Adipocyte (in vitro differentiated cells): ENCODE measurements around the gene OAS3.
"Not testable (repeated sequence)": the region's sequence is repeated elsewhere in the genome, so short reads cannot be mapped to it uniquely, and the experiment has no call there.

Experiments used
- DNase-seq: peaks from one replicate; pipeline ENCODE4 v3.0.0-alpha.2; 2015; ENCODE audit warnings: low read depth
- H3K27me3 ChIP-seq: replicated peaks from 2 replicates; pipeline ENCODE4 v1.7.0; 2013; ENCODE audit warnings: mild to moderate bottlenecking, low read length, moderate library complexity; ENCODE audit not compliant: control insufficient read depth, insufficient read depth
- H3K36me3 ChIP-seq: 2 replicates; pipeline ENCODE4 v1.7.0; 2013; ENCODE audit warnings: low read length, mild to moderate bottlenecking, moderate library complexity; ENCODE audit not compliant: control insufficient read depth, insufficient read depth, severe bottlenecking
- H3K4me1 ChIP-seq: 2 replicates; pipeline ENCODE4 v1.7.0; 2013; ENCODE audit warnings: mild to moderate bottlenecking, low read length, moderate library complexity; ENCODE audit not compliant: control insufficient read depth, insufficient read depth
- H3K4me3 ChIP-seq: 2 replicates; pipeline ENCODE4 v1.7.0; 2013; ENCODE audit warnings: mild to moderate bottlenecking, low read length, moderate library complexity
- H3K9ac ChIP-seq: 2 replicates; pipeline ENCODE4 v1.7.0; 2013; ENCODE audit warnings: mild to moderate bottlenecking, low read length, moderate library complexity
- H3K9me3 ChIP-seq: 2 replicates; pipeline ENCODE4 v1.7.0; 2013; ENCODE audit warnings: mild to moderate bottlenecking, low read length, moderate library complexity; ENCODE audit not compliant: control insufficient read depth

Gene OAS3

DNA sequence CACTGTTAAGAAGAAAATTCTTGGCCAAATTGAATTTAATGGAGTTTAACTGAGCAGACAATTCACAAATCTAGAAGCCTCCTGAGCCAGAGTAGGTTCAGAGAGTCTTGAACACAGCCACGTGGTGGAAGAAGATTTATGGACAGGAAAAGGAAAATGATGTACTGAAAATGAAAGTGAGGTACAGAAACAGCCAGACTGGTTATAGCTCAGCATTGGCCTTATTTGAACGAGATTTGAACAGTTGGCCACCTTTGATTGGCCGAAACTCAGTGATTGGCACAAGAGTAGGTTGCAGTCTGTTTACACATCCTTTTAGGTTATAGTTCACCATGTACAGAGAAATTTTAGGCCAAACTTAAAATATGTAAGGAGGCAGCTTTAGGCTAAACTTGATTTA lies 50.0 kb downstream of the OAS3 start:
- Histone ChIP-seq H3K4me3 (no peak overlapping the region), H3K36me3 (no peaks in the 10 kb centered on the region), H3K27me3 (no peaks in the 10 kb centered on the region), H3K9ac (no peak overlapping the region), H3K9me3 (peaks cover 7% of the 10 kb centered on the region), H3K4me1 (no peaks in the 10 kb centered on the region)
- no peak for DNase-seq

DNA sequence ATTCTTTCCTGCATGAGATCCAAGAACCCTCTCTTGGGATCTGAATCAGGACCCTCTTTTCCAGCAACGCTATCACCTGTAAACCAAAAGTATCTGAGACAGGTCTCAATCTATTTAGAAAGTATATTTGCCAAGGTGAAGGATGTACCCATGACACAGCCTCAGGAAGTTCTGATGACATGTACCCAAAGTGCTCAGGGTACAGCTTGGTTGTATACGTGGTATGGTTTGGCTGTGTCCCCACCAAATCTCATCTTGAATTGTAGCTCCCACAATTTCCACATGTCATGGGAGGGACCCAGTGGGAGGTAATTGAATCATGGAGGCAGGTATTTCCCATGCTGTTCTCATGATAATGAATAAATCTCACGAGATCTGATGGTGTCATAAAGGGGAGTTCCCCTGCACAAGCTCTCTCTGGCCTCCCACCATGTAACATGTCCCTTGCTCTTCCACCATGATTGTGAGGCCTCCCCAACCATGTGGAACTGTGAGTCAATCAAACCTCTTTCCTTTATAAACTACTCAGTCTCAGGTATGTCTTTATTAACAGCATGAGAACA lies 50.6 kb downstream of the OAS3 start:
- not testable (repeated sequence) for H3K9me3 ChIP-seq, H3K36me3 ChIP-seq, DNase-seq, H3K9ac ChIP-seq, H3K4me3 ChIP-seq, H3K4me1 ChIP-seq, H3K27me3 ChIP-seq

DNA sequence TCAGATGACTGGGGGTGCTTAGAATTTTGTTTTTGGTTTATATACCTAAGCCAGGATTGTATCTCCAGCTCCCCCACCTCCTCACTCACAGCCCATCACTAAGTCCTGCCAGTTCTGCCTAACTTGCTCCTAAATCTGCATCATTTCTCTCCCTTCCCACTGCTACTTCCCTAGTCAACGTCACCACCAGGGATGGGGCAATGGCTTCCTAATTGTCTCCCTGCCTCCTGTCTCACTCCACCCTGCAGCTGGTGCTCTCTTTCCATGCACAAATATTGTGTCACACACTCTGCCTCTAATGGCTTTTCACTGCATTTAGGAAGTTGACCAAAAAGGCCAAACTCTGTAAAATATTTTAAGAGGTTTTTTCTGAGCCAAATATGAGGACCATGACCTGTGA lies 51.5 kb downstream of the OAS3 start:
- Histone ChIP-seq H3K4me3 (no peak overlapping the region), H3K9me3 (peaks cover 2% of the 10 kb centered on the region)

DNA sequence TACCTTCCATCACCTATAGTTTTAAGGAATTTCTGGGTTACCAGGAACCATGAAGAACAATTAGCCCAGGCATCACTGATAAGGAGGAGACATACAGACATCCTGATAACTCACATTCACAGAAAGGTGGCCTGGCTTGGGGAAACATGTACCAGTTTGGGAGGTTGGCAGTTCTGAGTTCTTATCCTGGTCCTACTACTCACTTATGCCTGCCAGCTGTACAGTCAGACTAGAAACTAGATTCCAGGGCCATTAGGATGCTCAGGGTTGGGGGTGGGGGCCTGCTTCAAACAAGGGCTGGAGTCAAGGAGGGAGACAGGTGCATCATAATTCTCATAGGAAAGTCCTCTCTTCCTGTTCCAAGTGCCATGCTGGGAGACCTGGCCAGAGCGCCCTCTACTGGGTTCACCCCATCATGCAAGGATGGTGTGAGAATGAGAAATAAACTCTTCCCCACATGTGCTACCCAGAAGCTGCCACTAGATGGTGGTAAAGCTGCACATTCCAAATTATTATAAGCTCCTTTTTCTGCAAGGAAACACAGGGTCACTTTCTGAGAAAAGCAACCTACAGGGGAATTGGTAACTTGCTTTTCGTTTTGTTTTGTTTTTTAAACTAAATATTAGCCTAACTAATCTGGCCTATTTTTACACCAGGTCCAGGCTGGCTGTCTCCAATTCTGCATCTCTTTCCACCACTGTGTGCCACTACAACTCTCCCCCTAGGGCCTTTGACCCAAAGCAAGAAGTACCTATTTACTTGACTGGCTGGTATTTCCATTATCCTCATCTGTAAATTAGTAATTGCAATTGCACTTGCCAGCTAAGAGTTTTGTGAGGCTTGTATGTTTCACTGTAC lies 54.5 kb downstream of the OAS3 start:
- Histone ChIP-seq H3K36me3 (peaks cover 7% of the 10 kb centered on the region), H3K4me3 (no peak overlapping the region), H3K9ac (no peak overlapping the region)

More for the DNA sequence above, 51.5 kb downstream of the OAS3 start:
- no peak for DNase-seq
- no peaks in the 10 kb centered on the region for H3K27me3 ChIP-seq
- no peaks in the 10 kb centered on the region for H3K4me1 ChIP-seq
- no peak overlapping the region for H3K9ac ChIP-seq
- no peaks in the 10 kb centered on the region for H3K36me3 ChIP-seq

DNA sequence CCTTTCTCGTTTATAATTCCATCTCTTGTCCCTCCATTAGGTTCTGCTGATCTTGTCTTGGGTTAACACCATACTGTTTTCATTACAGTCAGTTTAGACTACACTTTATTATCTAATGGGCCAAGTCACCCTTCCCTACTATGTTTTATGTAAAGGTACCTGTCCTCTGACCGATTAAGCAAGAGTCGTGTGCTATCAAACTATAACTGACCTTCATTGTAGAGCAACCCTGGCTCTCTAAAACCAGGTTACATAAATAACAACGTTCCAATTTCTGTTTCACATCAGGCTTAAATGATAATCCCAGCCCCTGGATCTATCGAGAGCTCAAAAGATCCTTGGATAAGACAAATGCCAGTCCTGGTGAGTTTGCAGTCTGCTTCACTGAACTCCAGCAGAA lies 56.7 kb downstream of the OAS3 start:
- no peak overlapping the region for H3K4me3 ChIP-seq
- DNase-seq = no peak

More for the DNA sequence above, 54.5 kb downstream of the OAS3 start:
- Histone ChIP-seq H3K9me3 (no peaks in the 10 kb centered on the region), H3K27me3 (no peaks in the 10 kb centered on the region), H3K4me1 (no peaks in the 10 kb centered on the region)
- DNase-seq = peak; percentile 76

DNA sequence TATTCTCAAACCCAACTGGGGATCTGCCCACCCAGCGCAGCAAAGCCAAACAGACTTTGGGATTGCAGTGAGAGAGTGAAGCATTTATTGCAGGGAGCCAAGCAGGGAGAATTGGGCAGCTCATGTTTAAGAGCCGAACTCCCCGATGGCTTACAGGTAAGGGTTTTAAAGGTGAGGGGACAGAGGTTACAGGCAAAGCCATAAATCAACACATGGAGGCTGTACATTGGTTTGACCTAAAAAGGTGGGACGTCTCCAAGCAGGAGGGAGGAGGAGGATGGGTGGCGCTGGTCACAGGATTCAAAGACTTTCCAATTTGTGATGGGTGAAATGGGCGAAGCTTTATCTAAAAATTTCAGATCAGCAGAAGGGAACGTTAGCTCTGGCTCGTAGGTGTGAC lies 58.2 kb downstream of the OAS3 start:
- DNase-seq = no peak
- Histone ChIP-seq H3K27me3 (no peaks in the 10 kb centered on the region), H3K4me1 (no peaks in the 10 kb centered on the region), H3K4me3 (no peak overlapping the region), H3K9ac (no peak overlapping the region), H3K9me3 (peaks cover 7% of the 10 kb centered on the region), H3K36me3 (peaks cover 7% of the 10 kb centered on the region)

More for the DNA sequence above, 56.7 kb downstream of the OAS3 start:
- peaks cover 7% of the 10 kb centered on the region for H3K9me3 ChIP-seq
- no peaks in the 10 kb centered on the region for H3K27me3 ChIP-seq
- no peaks in the 10 kb centered on the region for H3K4me1 ChIP-seq
- H3K9ac ChIP-seq = no peak overlapping the region
- H3K36me3 ChIP-seq = peaks cover 7% of the 10 kb centered on the region

DNA sequence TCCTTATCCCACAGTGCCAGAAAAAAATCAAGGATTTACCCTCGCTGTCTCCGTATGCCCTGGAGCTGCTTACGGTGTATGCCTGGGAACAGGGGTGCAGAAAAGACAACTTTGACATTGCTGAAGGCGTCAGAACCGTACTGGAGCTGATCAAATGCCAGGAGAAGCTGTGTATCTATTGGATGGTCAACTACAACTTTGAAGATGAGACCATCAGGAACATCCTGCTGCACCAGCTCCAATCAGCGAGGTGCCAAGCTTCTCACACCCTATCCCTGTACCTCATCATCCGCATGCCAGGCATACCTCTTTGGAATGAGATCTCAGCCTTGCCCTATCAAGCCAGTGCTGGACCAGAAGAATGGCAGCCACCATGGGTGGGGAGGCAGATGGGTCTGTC lies 59.2 kb downstream of the OAS3 start:
- Histone ChIP-seq H3K4me1 (no peaks in the 10 kb centered on the region), H3K36me3 (peaks cover 7% of the 10 kb centered on the region), H3K27me3 (no peaks in the 10 kb centered on the region), H3K4me3 (no peak overlapping the region), H3K9me3 (peaks cover 7% of the 10 kb centered on the region), H3K9ac (no peak overlapping the region)
- no peak for DNase-seq

DNA sequence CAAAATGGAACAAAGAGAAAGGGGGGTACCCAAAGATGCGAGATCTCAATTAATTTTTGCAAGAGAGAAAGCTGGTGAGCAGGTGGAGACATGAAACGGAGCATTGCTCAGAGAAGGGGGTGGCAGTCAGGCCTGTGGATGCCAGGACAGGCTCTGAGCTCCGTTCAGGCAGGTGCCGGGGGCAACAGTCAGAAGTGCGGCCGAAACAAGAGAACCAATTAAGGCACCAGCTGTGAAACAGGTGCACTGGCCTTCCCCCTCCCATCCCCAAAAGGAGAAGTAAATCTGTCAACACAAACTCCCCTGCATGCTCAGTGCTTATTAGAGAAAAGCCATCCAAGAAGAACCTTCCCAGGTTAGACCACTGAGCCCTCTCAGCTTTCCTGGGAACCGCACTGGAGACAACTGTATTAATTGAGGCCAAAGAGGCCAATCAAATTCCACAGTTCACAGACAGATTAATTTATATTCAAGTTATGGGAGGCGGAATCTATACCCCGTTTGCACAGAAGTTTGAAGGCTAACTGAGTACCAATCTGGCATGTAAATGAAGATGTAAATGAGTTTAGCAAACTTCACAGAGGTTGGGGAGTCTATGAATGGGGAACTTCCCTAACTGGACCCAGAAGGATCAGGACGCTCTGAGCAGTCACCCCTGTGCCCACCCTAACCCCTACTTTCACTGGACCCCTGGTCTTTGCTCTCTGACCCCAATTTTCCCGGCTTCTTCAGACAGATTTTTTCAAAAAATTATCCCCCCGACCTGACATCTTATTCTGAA lies 60.9 kb downstream of the OAS3 start:
- Histone ChIP-seq H3K9ac (no peak overlapping the region), H3K27me3 (no peaks in the 10 kb centered on the region), H3K4me1 (no peaks in the 10 kb centered on the region), H3K36me3 (peaks cover 7% of the 10 kb centered on the region), H3K9me3 (peaks cover 7% of the 10 kb centered on the region), H3K4me3 (no peak overlapping the region)
- DNase-seq = no peak

DNA sequence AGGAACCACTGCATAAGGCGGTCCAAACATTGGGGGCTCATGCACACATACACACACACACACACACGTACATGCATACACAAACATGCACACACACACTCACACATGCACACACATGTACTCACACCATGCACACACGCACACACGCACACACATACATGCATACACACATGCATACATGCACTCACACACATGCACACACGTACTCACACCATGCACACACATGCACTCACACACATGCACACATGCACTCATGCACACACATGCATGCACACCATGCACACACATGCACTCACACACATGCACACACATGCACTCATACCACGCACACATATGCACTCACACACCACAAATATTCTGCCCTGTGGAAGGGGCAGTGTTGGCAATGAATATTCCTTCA lies 62.2 kb downstream of the OAS3 start:
- peaks cover 7% of the 10 kb centered on the region for H3K36me3 ChIP-seq
- peaks cover 7% of the 10 kb centered on the region for H3K9me3 ChIP-seq
- no peaks in the 10 kb centered on the region for H3K27me3 ChIP-seq
- DNase-seq = no peak
- no peaks in the 10 kb centered on the region for H3K4me1 ChIP-seq
- no peak overlapping the region for H3K9ac ChIP-seq
- no peak overlapping the region for H3K4me3 ChIP-seq

DNA sequence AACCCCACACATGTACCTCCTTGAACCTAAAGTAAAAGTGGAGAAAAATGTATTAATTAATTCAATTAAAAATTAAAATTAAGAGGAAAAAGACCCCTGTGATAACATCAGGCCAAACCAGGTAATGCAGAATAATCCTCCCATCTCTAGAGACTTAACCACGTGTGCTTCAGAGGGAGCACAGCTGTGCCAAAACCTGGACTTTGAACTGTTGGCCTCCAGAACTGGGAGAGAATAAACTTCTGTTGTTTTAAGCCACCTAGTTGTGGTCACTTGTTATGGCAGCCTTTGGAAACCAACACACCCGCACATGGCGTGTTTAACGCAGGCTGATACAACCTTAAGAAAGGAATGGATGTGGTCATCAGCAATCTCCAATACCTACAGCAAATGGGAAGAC lies 63.9 kb downstream of the OAS3 start:
- no peaks in the 10 kb centered on the region for H3K4me1 ChIP-seq
- H3K27me3 ChIP-seq = no peaks in the 10 kb centered on the region
- H3K9ac ChIP-seq = no peak overlapping the region
- H3K36me3 ChIP-seq = no peaks in the 10 kb centered on the region
- DNase-seq = no peak
- H3K9me3 ChIP-seq = peaks cover 7% of the 10 kb centered on the region
- no peak overlapping the region for H3K4me3 ChIP-seq

DNA sequence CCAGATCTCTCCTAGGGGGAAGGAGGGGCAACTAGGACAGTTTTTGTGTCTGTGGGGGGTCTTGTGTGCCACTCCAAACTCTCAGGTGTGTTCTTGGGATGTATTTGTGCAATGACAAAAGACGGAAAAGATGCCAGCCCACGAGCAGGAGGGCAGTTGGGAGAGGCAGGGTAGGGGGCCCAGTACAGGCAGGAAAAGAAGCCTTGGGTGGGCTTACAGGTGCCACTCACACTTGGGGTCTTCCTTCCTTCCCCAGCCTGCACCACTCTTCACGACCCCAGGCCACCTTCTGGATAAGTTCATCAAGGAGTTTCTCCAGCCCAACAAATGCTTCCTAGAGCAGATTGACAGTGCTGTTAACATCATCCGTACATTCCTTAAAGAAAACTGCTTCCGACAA lies 64.4 kb downstream of the OAS3 start:
- no peak for DNase-seq
- Histone ChIP-seq H3K27me3 (no peaks in the 10 kb centered on the region), H3K4me1 (no peaks in the 10 kb centered on the region), H3K9ac (no peak overlapping the region), H3K36me3 (no peaks in the 10 kb centered on the region), H3K4me3 (no peak overlapping the region), H3K9me3 (peaks cover 7% of the 10 kb centered on the region)
